Amniotic stem cell (primary cell): ENCODE results near the gene ASB5.
"Not testable (repeated sequence)": the region's sequence is repeated elsewhere in the genome, so short reads cannot be mapped to it uniquely, and the experiment has no call there.

Source experiments
- DNase-seq: peaks from one replicate; lab custom pipeline; 2025; lab: John Stamatoyannopoulos, UW

ASB5 gene

DNA sequence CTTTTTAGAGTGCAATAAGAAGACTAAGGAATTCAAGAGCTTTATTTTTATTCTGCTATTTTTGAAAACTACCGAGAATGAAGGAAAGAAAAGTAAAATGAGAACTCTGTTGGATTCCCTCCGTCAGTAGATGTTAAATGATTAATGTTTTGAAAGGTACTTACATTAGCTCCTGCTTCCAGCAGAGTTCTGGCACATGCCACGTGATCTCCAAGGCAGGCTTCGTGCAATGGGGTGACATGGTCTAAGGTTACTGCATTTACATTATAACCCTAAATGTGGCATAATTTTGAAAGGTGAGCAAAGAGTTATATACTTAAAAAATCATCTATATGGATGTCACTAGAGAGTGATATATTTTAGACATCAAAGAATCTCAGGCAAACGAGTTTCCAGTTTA is 46.9 kb downstream of the ASB5 start:
- no peak for DNase-seq

DNA sequence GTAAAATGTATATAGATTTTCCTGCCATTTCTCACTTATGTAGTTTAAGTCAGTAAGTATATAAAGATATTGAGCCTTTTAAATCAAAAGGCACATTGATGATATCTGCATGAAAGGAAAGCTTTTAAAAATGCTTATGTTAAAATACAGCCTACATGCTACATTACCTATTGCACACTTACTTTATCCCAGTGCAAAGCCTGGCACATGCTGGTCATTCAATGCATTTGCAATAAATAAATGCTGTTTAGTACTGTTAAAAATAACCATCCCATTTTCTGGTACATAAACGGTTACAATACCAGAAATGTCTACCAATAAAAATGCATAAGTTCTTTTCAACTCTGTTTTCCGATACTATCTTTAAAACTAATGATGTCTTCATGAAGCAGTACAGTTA is 51.5 kb downstream of the ASB5 start:
- no peak for DNase-seq

DNA sequence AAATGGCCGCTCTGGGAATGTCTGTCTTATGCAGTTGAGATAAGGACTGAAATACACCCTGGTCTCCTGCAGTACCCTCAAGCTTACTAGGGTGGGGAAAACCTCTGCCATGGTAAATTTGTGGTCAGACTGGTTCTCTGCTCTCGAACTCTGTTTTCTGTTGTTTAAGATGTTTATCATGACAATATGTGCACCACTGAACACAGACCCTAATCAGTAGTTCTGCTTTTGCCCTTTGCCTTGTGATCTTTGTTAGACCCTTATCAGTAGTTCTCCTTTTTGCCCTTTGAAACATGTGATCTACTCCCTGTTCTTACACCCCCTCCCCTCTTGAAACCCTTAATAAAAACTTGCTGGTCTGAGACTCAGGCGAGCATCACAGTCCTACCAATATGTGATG is 56.7 kb downstream of the ASB5 start:
- not testable (repeated sequence) for DNase-seq

DNA sequence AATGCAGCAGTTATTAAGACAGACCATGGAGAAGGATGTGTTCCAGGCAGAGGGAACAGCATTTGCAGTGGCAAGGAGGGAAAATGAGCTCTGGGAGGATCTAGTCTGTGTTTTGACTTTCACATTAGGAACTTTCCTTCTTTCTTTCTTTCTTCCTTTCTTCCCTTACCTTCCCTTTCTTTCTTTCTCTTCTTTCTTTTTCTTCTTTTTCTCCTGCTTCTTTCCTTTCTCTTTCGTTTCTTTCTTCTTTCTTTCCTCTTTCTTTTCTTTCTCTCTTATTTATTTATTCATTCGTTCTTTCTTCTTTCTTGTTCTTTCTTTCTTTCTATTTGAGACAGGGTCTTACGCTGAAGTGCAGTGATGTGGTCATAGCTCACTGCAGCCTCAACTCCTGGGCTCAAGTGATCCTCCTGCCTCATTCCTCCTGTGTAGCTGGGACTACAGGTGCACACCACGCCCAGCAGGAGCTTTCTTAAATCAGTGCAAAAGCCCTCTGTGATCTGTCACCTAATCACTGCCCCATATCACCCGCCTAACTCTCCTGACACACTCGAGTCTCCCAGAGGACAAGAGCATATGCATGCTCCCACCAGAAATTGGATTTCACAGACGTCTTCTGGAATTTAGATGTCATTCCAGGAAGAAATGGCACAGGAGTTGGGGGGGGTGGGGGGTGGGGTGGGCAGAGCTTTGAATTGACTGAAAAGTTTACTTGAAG is 58.3 kb downstream of the ASB5 start:
- no peak for DNase-seq

DNA sequence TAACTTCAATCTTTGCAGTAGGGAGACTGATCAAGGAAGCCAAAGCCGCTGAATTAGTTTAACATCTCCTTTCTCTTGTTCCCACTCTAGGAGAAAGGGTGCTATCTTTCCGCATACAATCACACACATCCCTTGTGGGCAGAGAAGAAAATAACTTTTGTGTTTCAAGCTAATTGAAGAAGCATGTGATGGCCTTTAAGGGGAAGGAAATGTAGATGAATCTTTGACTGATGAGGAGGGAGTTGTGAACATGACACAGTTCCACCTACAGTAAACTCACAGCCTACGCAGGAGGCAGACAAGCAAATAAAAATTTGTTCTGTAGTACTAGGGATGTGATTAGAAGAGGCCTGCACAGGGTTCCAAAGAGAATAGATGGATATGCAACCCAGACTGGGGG is 58.9 kb downstream of the ASB5 start:
- DNase-seq, result no peak

DNA sequence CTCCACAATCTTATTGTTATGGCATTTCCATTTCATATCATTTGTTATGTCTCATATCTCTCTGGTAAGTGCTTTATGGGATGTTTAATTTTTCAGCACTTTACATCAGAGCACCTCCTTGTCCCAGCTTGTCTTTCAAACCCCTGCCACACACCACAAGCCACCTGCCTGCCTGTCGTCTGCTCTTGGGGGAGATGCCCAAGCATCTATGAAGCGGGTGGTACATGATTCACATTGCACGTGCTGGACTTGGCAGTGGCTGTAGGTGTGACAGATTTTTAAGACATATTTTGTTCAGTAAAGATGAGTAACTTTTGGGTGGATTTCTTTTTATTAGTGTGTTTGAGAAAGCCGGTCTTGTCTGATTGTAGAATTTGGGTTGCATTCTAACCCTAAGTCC is 59.5 kb downstream of the ASB5 start:
- no peak for DNase-seq

DNA sequence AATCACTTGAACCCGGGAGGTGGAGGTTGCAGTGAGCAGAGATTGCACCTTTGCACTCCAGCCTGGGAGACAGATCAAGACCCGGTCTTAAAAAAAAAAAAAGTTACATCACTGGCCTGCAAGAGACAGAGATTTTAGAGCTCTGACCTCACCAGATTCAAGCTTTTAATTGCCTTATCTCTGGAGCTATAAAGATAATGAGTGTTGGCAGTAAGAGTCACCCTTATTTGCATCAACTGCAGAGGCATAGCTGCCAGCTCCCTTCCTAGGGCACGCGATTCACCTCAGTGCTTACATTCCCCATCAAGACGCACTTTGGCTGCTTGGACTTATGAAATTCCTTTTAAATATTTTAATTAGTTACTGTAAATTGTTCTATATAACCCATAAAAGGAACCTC is 61.2 kb downstream of the ASB5 start:
- no peak for DNase-seq

DNA sequence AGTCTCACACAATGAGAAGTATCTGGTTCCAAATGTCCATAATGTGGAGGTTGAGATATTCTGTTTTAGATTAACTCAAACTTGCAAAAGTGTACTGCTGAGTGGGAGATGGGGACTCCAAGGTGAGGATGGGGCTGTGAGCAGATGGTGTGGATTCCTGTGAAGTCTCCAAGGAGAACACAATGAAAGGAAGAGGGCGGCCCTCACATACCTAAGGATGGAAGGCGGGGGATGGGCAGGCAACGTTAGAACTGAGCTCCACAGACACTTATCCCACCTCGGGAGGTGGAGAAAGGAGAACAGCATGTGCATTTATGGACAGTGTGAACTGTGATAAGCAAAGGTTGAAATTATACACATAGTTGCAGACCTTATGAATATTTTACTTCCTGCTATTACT is 63.7 kb downstream of the ASB5 start:
- no peak for DNase-seq

DNA sequence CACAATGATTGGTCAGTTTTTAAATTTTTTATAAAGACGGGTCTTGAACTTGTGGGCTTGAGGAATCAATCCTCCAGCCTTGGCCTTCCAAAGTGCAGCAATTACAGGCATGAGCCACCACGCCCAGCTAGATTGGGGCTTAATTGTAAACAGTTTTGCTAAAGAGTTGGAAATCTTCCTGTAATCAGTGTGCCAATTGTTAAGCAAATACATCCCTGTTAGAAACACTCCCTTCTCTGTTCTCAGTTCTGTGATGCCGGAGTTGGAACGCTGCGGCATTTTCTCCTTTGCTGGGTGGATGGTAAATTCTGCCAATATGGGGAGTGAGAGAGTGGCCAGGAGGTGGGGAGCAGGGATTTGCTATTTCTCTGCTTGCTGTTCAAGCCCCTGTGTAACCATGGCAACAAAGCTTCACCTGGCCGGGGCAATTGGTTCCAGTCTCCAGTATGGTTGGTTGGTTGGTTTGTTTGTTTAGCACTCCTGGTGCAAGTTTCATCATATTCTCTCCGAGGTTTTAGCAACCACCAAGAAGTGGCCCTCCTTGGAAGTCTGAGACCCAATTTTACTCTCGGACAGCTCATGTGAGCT is 70.6 kb downstream of the ASB5 start:
- DNase-seq, result no peak

DNA sequence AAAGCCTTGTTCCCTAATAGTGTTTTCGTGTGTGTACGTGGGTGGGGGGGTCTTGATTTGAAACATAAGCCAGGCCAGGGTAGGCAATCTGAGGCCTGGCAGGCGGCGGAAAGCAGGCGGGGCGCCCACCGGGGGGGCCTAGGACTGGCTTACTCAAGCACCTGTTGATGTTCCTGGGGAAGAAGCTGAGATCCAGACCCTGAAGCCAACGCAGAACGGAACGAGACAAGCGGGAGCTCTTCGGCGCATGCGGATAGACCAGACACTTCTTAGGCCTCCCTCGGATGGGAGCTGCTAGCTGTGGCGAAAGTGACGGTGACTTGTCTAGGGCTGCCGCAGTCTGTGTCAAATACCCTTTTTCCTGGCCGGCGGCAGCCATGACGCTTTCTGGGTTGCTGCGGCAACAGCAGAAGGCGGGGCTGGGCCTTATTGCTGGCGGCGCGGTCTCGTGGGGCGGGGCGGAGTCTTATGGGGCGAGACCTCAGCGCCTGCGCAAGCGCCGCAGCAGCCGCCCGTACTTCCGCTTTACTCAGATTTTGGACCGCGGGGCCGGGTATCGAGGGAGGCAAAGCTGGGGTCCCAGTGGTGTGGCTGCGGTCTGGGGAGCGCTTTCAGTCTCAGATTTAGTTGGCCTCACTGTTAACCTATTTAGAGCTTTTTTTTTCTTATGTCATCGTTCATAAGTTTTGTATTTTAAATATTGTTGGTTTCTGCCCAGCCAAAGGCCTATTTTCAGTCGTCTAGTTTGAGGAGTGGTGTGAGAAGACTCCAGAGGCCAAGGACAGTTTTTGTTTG is 73.6 kb downstream of the ASB5 start, which contains the start of gene SPATA4:
TSS of gene SPATA4 (minus strand) at position 402 of the 795 bp plus-strand sequence. CDS start at position 379, 23 bp downstream.
- DNase-seq, result peak; percentile 92

DNA sequence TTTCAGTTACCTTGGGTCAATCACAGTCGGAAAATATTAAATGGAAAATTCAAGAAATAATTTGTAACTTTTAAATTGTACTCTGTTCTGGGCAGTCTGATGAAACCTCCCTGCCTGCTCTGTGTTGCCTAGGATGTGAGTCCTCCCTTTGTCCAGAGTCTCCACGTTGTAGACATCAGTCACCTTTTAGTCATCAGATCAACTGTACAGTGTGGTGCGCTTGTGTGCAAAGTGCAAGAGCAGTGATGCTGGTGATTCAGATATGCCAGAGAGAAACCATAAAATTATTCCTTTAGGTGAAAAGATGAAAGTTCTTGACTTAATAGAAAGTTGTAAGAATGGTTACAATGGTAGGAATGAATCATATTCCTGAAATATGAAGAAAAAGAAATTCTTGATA is 75.1 kb downstream of the ASB5 start:
- DNase-seq, result no peak

DNA sequence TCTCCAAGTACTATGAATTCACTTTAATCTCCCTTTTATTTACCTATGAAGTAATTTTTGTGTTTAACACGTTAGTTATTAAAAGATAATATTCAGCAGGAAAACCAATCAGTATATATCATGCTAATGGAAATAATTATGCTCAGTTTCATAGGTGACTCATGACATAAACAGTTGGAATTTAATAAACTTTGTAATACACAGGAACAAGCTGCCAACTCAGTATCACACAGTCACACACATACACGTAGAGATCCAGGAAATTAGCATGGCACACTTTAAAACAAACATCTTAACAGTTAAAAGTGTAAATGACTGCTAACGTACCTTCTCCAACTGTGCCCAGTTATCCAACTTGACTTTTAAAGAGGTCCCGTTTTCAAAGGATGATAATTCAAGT is 75.9 kb downstream of the ASB5 start:
- DNase-seq, result no peak

DNA sequence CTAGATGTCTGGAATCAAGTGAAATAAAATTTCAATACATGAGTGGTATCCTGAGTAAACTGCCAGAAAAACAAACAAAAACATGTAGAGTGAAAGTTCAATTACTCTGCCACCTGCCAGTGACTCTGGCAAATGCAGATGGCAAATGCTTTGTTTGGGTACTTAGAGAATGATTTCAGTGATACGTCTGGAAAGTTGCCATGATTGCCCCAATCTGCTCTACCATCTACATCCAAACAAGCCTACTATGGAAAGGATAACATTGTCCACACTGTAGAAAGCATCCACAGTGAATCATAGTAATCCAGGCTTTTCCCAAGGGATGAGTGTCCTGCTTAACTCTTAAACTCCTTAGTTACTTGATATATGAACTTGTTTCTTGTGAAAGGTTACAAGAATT is 77.0 kb downstream of the ASB5 start:
- no peak for DNase-seq

DNA sequence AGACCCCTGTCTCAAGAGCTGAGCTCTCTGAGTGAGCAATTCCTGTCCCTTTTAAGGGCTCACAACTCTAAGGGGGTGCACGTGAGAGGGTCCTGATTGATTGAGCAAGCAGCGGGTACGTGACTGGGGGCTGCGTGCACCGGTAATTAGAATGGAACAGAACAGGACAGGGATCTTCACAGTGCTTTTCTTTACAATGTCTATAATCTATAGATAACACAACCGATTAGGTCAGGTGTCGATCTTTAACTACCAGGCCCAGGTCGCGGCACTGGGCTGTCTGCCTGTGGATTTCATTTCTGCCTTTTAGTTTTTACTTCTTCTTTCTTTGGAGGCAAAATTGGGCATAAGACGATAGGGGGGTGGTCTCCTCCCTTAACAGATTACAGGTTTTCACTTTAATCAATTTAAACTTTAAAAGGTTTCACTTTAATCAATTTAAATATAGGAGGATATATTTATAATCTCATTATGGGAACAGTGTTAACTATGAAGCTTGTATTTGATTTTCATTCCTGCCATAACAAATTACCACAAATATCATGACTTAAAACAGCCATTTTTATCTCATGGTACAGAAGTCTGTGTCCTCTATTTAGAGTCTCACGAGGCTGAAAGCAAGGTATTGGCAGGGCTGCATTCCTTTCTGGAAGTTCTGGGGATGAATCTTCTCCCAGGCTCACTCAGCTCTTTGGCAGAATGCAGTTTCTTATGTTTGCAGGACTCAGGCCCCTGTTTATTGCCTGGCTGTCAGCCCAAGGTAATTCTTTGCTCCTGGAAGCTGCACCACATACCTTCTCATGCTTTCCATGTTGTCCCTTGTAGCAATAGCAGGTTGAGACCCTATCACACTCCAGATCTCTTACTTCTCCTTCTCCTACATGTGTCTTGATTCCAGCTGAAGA is 78.9 kb downstream of the ASB5 start:
- no peak for DNase-seq

DNA sequence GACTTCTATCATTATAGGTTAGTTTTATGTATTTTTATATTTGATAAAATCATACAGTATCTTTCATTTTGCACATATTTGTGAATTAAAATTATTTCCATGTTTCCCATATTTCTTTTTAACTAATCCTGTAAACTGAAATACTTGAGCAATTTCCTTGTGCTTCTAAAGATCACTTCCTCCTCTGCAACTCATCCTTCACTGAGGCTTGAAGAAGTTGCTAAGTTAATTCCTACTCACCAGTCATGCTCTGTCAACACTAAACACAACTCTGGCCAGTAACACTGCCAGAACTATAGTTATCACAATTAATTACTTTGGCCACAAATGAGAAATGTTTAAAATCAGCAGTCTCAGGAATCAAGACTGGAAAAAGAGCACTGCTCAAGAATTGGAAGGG is 80.4 kb downstream of the ASB5 start:
- DNase-seq, result no peak

DNA sequence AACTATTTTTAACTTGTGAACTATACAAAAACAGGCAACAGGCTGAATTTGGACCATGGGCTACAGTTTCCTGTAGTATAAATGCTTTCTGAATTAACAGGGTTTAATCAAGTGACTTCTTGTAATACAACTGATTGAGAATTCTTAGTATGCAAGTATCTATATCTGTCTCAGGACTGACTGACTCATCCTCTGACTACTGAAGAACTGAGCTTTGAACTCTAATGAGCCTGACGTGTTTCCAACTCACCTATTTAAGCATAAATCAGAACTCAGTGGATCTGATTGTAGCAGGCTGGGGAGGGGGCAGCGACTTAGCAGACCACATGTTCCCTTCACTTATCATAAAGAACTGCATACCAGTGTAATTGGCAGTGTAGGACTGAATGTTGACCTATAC is 81.4 kb downstream of the ASB5 start:
- no peak for DNase-seq

DNA sequence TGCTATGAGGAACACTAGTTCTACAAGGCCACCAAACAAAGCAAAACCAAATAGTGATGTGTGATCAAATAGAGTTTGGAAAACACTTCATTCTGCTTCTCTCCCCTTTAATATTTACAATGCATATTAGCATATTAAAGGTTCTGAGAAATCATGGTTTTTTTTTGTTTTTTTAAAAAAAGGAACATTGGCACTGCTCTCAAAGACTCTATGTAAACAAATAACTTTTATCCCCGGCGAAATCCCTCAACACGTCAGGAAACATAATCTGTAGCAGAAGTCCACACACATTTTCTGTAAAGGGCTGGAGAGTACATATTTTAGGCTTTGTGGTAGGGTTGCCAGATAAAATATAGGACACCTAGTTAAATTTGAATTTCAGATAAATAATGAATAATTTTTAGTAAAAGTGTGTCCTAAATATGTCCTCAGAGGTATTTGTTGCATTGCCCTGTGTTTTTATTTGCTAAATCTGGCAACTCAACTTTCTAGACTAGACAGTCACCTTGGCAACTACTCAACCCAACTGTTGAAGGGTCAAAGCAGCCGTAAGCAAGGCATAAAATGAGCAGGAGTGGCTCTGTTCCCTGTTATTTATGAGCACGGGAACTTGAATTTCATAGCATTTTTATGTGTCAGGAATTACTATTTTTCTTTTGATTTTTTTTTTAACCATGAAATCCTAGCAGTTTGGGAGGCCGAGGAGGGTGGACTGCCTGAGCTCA is 82.2 kb downstream of the ASB5 start:
- DNase-seq, result no peak

DNA sequence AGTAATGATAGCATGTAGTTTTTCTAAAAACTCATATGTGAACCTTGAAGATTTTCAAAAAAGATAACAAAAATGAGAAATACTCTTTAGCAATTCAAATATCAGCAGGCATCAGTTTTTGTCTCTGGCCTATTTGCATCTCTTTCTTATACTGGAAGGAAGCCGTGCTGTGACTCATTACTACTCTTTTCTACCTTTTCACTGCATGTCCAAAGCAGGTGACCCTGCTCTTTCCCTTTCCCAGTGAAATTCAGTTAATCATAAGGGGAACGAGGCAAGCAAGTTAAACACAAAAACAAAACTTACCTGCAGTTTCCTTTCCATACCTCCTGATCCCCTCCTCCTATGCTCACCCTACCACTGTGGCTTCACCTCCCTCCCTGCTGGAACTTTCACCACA is 83.0 kb downstream of the ASB5 start:
- no peak for DNase-seq

DNA sequence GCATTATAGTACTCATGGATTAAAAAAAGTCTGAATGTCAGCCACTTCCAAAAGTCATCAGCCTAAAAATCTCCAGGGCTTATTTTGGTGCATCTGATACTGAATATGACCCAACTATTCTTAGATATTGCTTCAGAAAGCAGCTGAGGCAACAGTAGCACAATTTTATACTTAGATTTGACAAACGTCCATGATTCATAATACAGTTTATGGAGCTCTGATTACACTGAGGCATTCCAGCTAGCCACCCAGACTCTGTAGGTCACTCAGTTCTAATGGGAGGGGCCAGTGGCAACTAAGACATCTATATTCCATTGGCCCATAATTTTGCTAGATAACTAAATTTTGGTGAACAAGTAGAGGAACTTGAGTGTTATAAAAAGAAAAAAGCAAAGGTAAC is 84.0 kb downstream of the ASB5 start:
- peak; percentile 24 for DNase-seq
